HepG2 (cell line): Measurements from ENCODE around the gene DNAJC11. TPM values are rescaled to one million over a fixed set of nuclear protein-coding genes. Genes with fewer than 3 reads are reported as not detected.

Experiments
- AGO1 ChIP-seq: fragments of 200-400 bp; formaldehyde crosslinking; IDR thresholded peaks from 2 replicates; pipeline ENCODE4 v1.6.1; 2017; ENCODE audit warnings: mild to moderate bottlenecking, low read depth, low read length, moderate library complexity; ENCODE audit not compliant: poor library complexity, severe bottlenecking
- JDP2 ChIP-seq: sonication (generic); formaldehyde crosslinking; IDR thresholded peaks from 2 replicates; pipeline ENCODE4 v1.8.1; 2022; ENCODE audit warnings: missing genetic modification reagents, borderline replicate concordance
- MAFF ChIP-seq: IDR thresholded peaks from 2 replicates; pipeline ENCODE4 v1.6.1; 2011; ENCODE audit warnings: low read depth, low read length, improper control_type of control experiment
- RBM22 ChIP-seq: fragments of 200-400 bp; formaldehyde crosslinking; optimal IDR thresholded peaks from 2 replicates; pipeline ENCODE3; 2017; ENCODE audit warnings: mild to moderate bottlenecking, low read length, moderate library complexity
- RFX1 ChIP-seq: fragments of 450-650 bp; IDR thresholded peaks from 2 replicates; pipeline ENCODE4 v1.6.1; 2017
- SATB2 ChIP-seq: sonication (generic); formaldehyde crosslinking; IDR thresholded peaks from 2 replicates; pipeline ENCODE4 v1.5.0; 2020; ENCODE audit warnings: missing genetic modification reagents
- SIN3B ChIP-seq: fragments of 150-350 bp; IDR thresholded peaks from 2 replicates; pipeline ENCODE4 v1.6.1; 2014; ENCODE audit warnings: low read length
- SMARCC2 ChIP-seq: fragments of 450-650 bp; IDR thresholded peaks from 2 replicates; pipeline ENCODE4 v1.6.1; 2017; ENCODE audit warnings: antibody characterized with exemption, mild to moderate bottlenecking
- THYN1 ChIP-seq: sonication (generic); formaldehyde crosslinking; IDR thresholded peaks from 2 replicates; pipeline ENCODE4 v1.8.1; 2023; ENCODE audit warnings: low read depth, mild to moderate bottlenecking, moderate library complexity, missing genetic modification reagents, borderline replicate concordance
- ZFP41 ChIP-seq: sonication (generic); formaldehyde crosslinking; IDR thresholded peaks from 2 replicates; pipeline ENCODE4 v1.4.0; 2020; ENCODE audit warnings: mild to moderate bottlenecking, missing genetic modification reagents, borderline replicate concordance
- ZNF501 ChIP-seq: sonication (generic); formaldehyde crosslinking; IDR thresholded peaks from 2 replicates; pipeline ENCODE4 v1.5.1; 2020; ENCODE audit warnings: mild to moderate bottlenecking, moderate library complexity, missing genetic modification reagents
- polyA plus RNA-seq, 8 experiments: library from polyadenylated mRNA; depleted of rRNA in 3 of 8; stranded (reverse) in 7 of 8; unstranded in 1 of 8; fragments of >200 nt; fragmentation: Illumina TruSeq in 4 of 8; extraction: Trizol in 4 of 8; gene quantifications; 2 replicates each; pipeline versions ENCODE4 v1.2.1 to v1.2.3, GENCODE V29; 2011 to 2016; ENCODE audit warnings: low read depth in 4 of 8, missing spikeins in 1 of 8, mixed read lengths in 1 of 8; ENCODE audit not compliant: insufficient read depth in 1 of 8
- total RNA-seq, 5 experiments: library from RNA; depleted of rRNA; stranded (reverse); fragments of >200 nt; fragmentation: Illumina TruSeq; extraction: Trizol; gene quantifications; 2 replicates each; pipeline ENCODE4 v1.2.3, GENCODE V29; 2016; ENCODE audit warnings: low read depth in 1 of 5
- TF ChIP-seq, protein P1 (sequence below): sonication (generic); formaldehyde crosslinking; IDR thresholded peaks from 2 replicates; pipeline ENCODE4 v1.4.0; 2020; ENCODE audit warnings: mild to moderate bottlenecking, low read depth, missing genetic modification reagents
- TF ChIP-seq, protein P2 (sequence below): sonication (generic); formaldehyde crosslinking; IDR thresholded peaks from 2 replicates; pipeline ENCODE4 v1.4.0; 2020; ENCODE audit warnings: low read depth, mild to moderate bottlenecking, missing genetic modification reagents
- TF ChIP-seq, protein P3 (sequence below): sonication (generic); formaldehyde crosslinking; IDR thresholded peaks from 2 replicates; pipeline ENCODE4 v1.8.0; 2022; ENCODE audit warnings: mild to moderate bottlenecking, missing genetic modification reagents, moderate library complexity
- TF ChIP-seq, protein P4 (sequence below), 2 experiments: fragments of 450-650 bp in 1 of 2; sonication (generic) in 1 of 2; formaldehyde crosslinking; IDR thresholded peaks; 2 replicates each; pipeline versions ENCODE4 v1.5.0 to v1.8.0; 2020 to 2022; ENCODE audit warnings: mild to moderate bottlenecking in 1 of 2, missing genetic modification reagents in 1 of 2
- TF ChIP-seq, protein P5 (sequence below): sonication (generic); formaldehyde crosslinking; IDR thresholded peaks from 2 replicates; pipeline ENCODE4 v1.4.0; 2020; ENCODE audit warnings: missing genetic modification reagents; ENCODE audit errors: not compliant biosample characterization
- TF ChIP-seq, protein P6 (sequence below): IDR thresholded peaks from 2 replicates; pipeline ENCODE4 v1.6.1; 2016; ENCODE audit warnings: low read depth, missing genetic modification reagents, missing compliant biosample characterization

The DNAJC11 gene
- total and polyA plus RNA-seq, 2 of the 13 experiments (the other 11 are each of a cell fraction or from before 2014, with no cell fraction given) = 25.1 to 47.6 TPM

DNA sequence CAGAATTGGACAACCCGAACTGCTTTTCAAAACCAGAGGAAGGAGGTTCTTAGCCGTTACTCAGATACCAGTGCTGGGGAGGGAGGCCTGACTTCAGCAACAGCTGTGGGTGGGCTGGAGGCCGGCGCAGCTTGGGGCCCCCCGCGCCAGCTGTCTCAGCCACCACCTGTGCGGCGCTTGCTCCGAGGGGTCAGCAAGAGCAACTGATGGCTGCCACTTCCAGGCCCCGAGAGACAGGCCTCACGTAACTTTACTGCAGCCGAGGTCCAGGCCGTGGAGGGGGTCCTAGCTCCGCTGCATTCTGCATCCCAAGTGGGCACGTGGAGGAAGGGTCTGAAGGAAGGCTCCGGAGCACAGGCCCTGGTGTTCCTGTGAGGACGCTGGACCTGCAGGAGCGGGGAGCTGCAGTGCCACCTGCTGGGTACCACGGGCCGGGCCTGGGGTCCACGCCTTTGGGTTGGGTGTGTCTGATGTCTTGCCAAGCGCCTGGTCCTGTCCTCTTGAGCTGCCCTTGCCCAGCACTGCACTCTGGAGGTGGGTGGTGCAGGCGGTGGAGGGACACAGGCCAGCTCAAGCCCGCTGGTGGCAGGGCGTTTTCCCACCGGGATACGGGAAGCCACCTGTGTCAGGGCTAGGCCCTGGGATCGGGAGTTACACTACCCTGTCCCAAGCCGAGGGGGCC lies 67.1 kb downstream of the DNAJC11 start (continued):
- TF ChIP-seq, protein P1, sequence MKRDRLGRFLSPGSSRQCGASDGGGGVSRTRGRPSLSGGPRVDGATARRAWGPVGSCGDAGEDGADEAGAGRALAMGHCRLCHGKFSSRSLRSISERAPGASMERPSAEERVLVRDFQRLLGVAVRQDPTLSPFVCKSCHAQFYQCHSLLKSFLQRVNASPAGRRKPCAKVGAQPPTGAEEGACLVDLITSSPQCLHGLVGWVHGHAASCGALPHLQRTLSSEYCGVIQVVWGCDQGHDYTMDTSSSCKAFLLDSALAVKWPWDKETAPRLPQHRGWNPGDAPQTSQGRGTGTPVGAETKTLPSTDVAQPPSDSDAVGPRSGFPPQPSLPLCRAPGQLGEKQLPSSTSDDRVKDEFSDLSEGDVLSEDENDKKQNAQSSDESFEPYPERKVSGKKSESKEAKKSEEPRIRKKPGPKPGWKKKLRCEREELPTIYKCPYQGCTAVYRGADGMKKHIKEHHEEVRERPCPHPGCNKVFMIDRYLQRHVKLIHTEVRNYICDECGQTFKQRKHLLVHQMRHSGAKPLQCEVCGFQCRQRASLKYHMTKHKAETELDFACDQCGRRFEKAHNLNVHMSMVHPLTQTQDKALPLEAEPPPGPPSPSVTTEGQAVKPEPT (CRISPR knock-in tag) = no peak
- TF ChIP-seq SATB2 (CRISPR knock-in tag) (no peak), RFX1 (no peak), RBM22 (peak; percentile 77), ZFP41 (CRISPR knock-in tag) (no peak), THYN1 (CRISPR knock-in tag) (no peak), ZNF501 (CRISPR knock-in tag) (peak; percentile 32; the same call in 1 of the 2 replicates), SMARCC2 (no peak), MAFF (no peak), JDP2 (CRISPR knock-in tag) (no peak), SIN3B (no peak), AGO1 (peak; percentile 69)
- TF ChIP-seq, protein P2, sequence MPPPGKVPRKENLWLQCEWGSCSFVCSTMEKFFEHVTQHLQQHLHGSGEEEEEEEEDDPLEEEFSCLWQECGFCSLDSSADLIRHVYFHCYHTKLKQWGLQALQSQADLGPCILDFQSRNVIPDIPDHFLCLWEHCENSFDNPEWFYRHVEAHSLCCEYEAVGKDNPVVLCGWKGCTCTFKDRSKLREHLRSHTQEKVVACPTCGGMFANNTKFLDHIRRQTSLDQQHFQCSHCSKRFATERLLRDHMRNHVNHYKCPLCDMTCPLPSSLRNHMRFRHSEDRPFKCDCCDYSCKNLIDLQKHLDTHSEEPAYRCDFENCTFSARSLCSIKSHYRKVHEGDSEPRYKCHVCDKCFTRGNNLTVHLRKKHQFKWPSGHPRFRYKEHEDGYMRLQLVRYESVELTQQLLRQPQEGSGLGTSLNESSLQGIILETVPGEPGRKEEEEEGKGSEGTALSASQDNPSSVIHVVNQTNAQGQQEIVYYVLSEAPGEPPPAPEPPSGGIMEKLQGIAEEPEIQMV (CRISPR knock-in tag) = no peak
- TF ChIP-seq, protein P3, sequence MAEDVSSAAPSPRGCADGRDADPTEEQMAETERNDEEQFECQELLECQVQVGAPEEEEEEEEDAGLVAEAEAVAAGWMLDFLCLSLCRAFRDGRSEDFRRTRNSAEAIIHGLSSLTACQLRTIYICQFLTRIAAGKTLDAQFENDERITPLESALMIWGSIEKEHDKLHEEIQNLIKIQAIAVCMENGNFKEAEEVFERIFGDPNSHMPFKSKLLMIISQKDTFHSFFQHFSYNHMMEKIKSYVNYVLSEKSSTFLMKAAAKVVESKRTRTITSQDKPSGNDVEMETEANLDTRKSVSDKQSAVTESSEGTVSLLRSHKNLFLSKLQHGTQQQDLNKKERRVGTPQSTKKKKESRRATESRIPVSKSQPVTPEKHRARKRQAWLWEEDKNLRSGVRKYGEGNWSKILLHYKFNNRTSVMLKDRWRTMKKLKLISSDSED (CRISPR knock-in tag) = no peak
- TF ChIP-seq, protein P4, sequence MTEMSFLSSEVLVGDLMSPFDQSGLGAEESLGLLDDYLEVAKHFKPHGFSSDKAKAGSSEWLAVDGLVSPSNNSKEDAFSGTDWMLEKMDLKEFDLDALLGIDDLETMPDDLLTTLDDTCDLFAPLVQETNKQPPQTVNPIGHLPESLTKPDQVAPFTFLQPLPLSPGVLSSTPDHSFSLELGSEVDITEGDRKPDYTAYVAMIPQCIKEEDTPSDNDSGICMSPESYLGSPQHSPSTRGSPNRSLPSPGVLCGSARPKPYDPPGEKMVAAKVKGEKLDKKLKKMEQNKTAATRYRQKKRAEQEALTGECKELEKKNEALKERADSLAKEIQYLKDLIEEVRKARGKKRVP (CRISPR knock-in tag; IDR thresholded peaks at IDR 0.05) = no peak
- TF ChIP-seq, protein P5, sequence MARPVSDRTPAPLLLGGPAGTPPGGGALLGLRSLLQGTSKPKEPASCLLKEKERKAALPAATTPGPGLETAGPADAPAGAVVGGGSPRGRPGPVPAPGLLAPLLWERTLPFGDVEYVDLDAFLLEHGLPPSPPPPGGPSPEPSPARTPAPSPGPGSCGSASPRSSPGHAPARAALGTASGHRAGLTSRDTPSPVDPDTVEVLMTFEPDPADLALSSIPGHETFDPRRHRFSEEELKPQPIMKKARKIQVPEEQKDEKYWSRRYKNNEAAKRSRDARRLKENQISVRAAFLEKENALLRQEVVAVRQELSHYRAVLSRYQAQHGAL (CRISPR knock-in tag) = no peak
- TF ChIP-seq, protein P6, sequence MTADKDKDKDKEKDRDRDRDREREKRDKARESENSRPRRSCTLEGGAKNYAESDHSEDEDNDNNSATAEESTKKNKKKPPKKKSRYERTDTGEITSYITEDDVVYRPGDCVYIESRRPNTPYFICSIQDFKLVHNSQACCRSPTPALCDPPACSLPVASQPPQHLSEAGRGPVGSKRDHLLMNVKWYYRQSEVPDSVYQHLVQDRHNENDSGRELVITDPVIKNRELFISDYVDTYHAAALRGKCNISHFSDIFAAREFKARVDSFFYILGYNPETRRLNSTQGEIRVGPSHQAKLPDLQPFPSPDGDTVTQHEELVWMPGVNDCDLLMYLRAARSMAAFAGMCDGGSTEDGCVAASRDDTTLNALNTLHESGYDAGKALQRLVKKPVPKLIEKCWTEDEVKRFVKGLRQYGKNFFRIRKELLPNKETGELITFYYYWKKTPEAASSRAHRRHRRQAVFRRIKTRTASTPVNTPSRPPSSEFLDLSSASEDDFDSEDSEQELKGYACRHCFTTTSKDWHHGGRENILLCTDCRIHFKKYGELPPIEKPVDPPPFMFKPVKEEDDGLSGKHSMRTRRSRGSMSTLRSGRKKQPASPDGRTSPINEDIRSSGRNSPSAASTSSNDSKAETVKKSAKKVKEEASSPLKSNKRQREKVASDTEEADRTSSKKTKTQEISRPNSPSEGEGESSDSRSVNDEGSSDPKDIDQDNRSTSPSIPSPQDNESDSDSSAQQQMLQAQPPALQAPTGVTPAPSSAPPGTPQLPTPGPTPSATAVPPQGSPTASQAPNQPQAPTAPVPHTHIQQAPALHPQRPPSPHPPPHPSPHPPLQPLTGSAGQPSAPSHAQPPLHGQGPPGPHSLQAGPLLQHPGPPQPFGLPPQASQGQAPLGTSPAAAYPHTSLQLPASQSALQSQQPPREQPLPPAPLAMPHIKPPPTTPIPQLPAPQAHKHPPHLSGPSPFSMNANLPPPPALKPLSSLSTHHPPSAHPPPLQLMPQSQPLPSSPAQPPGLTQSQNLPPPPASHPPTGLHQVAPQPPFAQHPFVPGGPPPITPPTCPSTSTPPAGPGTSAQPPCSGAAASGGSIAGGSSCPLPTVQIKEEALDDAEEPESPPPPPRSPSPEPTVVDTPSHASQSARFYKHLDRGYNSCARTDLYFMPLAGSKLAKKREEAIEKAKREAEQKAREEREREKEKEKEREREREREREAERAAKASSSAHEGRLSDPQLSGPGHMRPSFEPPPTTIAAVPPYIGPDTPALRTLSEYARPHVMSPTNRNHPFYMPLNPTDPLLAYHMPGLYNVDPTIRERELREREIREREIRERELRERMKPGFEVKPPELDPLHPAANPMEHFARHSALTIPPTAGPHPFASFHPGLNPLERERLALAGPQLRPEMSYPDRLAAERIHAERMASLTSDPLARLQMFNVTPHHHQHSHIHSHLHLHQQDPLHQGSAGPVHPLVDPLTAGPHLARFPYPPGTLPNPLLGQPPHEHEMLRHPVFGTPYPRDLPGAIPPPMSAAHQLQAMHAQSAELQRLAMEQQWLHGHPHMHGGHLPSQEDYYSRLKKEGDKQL (CRISPR knock-in tag) = no peak
